WTC11 (cell line): Measurements from ENCODE around the gene CDC45. TPM values are rescaled to one million over a fixed set of nuclear protein-coding genes. Genes with fewer than 3 reads are reported as not detected.

Experiments
- ATAC-seq: fragments of 200-7000 bp; cut with Tn5 transposase; 2 replicates; pipeline ENCODE4 v1.10.0; 2021; ENCODE audit warnings: mild to moderate bottlenecking, moderate library complexity
- CTCF ChIA-PET: fragments of 300-600 bp; sonication (Branson Sonifier 250); formaldehyde crosslinking; loops from one replicate; lab custom pipeline; 2021; ENCODE audit warnings: antibody characterized with exemption; lab: Charles Lee
- POLR2A ChIA-PET: fragments of 350-600 bp; sonication (Branson Sonifier 250); formaldehyde crosslinking; loops from one replicate; lab custom pipeline; 2021; ENCODE audit warnings: antibody characterized with exemption; lab: Charles Lee
- DNase-seq: peaks from one replicate; pipeline ENCODE4 v3.0.0; 2021; ENCODE audit warnings: low spot score
- H3K27ac Mint-ChIP-seq: 2 replicates; pipeline ENCODE4 v1.8.0; 2021; ENCODE audit warnings: mixed read lengths
- H3K27me3 Mint-ChIP-seq: 2 replicates; pipeline ENCODE4 v1.8.0; 2021; ENCODE audit warnings: low read depth, mild to moderate bottlenecking, moderate library complexity, mixed read lengths
- H3K36me3 Mint-ChIP-seq: 2 replicates; pipeline ENCODE4 v1.8.0; 2021; ENCODE audit warnings: mixed read lengths
- H3K4me1 Mint-ChIP-seq: 2 replicates; pipeline ENCODE4 v1.8.0; 2022; ENCODE audit warnings: mixed read lengths
- H3K4me3 Mint-ChIP-seq: 2 replicates; pipeline ENCODE4 v1.8.0; 2021; ENCODE audit warnings: mild to moderate bottlenecking, moderate library complexity, mixed read lengths
- H3K9me3 Mint-ChIP-seq: 2 replicates; pipeline ENCODE4 v1.8.0; 2021; ENCODE audit warnings: mixed read lengths
- AFF4 ChIP-seq: sonication (generic); formaldehyde crosslinking; IDR thresholded peaks from 2 replicates; pipeline ENCODE4 v1.8.1; 2023; ENCODE audit warnings: mild to moderate bottlenecking, missing genetic modification reagents, borderline replicate concordance
- ATF6 ChIP-seq: sonication (generic); formaldehyde crosslinking; IDR thresholded peaks from 2 replicates; pipeline ENCODE4 v1.8.1; 2023; ENCODE audit warnings: mild to moderate bottlenecking, missing genetic modification reagents
- CBFB ChIP-seq: sonication (generic); formaldehyde crosslinking; IDR thresholded peaks from 2 replicates; pipeline ENCODE4 v1.8.1; 2022; ENCODE audit warnings: mild to moderate bottlenecking, low read depth, missing genetic modification reagents
- CTCF ChIP-seq: fragments of 200-600 bp; IDR thresholded peaks from 2 replicates; pipeline ENCODE4 v1.8.0; 2022; ENCODE audit warnings: antibody characterized with exemption
- E2F1 ChIP-seq: sonication (generic); formaldehyde crosslinking; IDR thresholded peaks from 2 replicates; pipeline ENCODE4 v1.8.0; 2022; ENCODE audit warnings: mild to moderate bottlenecking, missing genetic modification reagents
- ERG ChIP-seq: fragments of 250-450 bp; sonication (Bioruptor Pico); IDR thresholded peaks from 2 replicates; pipeline ENCODE4 v1.8.0; 2021; ENCODE audit warnings: mild to moderate bottlenecking
- ETV6 ChIP-seq: sonication (generic); formaldehyde crosslinking; IDR thresholded peaks from 2 replicates; pipeline ENCODE4 v1.8.1; 2022; ENCODE audit warnings: mild to moderate bottlenecking, missing genetic modification reagents
- FOXP4 ChIP-seq: sonication (generic); formaldehyde crosslinking; IDR thresholded peaks from 2 replicates; pipeline ENCODE4 v1.8.0; 2022; ENCODE audit warnings: mild to moderate bottlenecking, missing genetic modification reagents
- HMGXB4 ChIP-seq: sonication (generic); formaldehyde crosslinking; IDR thresholded peaks from 2 replicates; pipeline ENCODE4 v1.8.1; 2023; ENCODE audit warnings: mild to moderate bottlenecking, moderate library complexity, missing genetic modification reagents
- JUN ChIP-seq: sonication (generic); formaldehyde crosslinking; IDR thresholded peaks from 2 replicates; pipeline ENCODE4 v1.8.0; 2023; ENCODE audit warnings: mild to moderate bottlenecking, missing genetic modification reagents
- KAT7 ChIP-seq: sonication (generic); formaldehyde crosslinking; IDR thresholded peaks from 2 replicates; pipeline ENCODE4 v1.8.1; 2023; ENCODE audit warnings: missing genetic modification reagents, mild to moderate bottlenecking, borderline replicate concordance
- NFATC4 ChIP-seq: fragments of 250-450 bp; sonication (Bioruptor Pico); IDR thresholded peaks from 2 replicates; pipeline ENCODE4 v1.9.0; 2021; ENCODE audit warnings: mild to moderate bottlenecking
- NFYB ChIP-seq: sonication (generic); formaldehyde crosslinking; conservative IDR thresholded peaks from 2 replicates; pipeline ENCODE4 v1.8.0; 2022; ENCODE audit warnings: low read depth, missing genetic modification reagents
- PRRX2 ChIP-seq: fragments of 250-450 bp; sonication (Bioruptor Pico); IDR thresholded peaks from 2 replicates; pipeline ENCODE4 v1.8.0; 2021; ENCODE audit warnings: mild to moderate bottlenecking
- SOX15 ChIP-seq: fragments of 250-450 bp; sonication (Bioruptor Pico); IDR thresholded peaks from 2 replicates; pipeline ENCODE4 v1.9.0; 2021; ENCODE audit warnings: mild to moderate bottlenecking
- TCF7 ChIP-seq: sonication (generic); formaldehyde crosslinking; IDR thresholded peaks from 2 replicates; pipeline ENCODE4 v1.8.0; 2022; ENCODE audit warnings: mild to moderate bottlenecking, low read depth, missing genetic modification reagents, moderate library complexity
- USF1 ChIP-seq: sonication (generic); formaldehyde crosslinking; IDR thresholded peaks from 2 replicates; pipeline ENCODE4 v1.8.0; 2022; ENCODE audit warnings: mild to moderate bottlenecking, missing genetic modification reagents
- ZNF396 ChIP-seq: fragments of 250-450 bp; sonication (Bioruptor Pico); IDR thresholded peaks from 2 replicates; pipeline ENCODE4 v1.8.0; 2021; ENCODE audit warnings: mild to moderate bottlenecking, moderate library complexity, borderline replicate concordance
- ZNF671 ChIP-seq: fragments of 250-450 bp; sonication (Bioruptor Pico); IDR thresholded peaks from 2 replicates; pipeline ENCODE4 v1.8.0; 2021; ENCODE audit warnings: mild to moderate bottlenecking
- total RNA-seq: library from RNA; stranded (reverse); gene quantifications from 3 replicates; pipeline ENCODE4 v1.2.3, GENCODE V29; 2021

Gene CDC45
- total RNA-seq, 1 experiment from 2014 or later = 38.1 TPM

GRCh38 chr22:19432133-19432851 lies 47.4 kb upstream of the CDC45 start, which contains the start of gene MRPL40 (continued):
- TF ChIP-seq SOX15 = no peak
- TF ChIP-seq USF1 (CRISPR knock-in tag) = peak; percentile 77; the same call in 1 of the 2 replicates
- no peak for TF ChIP-seq CBFB (CRISPR knock-in tag)
- TF ChIP-seq TCF7 = peak; percentile 82
- TF ChIP-seq KAT7 = peak; percentile 100
- TF ChIP-seq ERG (CRISPR knock-in tag) = no peak
- TF ChIP-seq ATF6 (CRISPR knock-in tag) = no peak
- TF ChIP-seq, all 79 proteins: peak for 31

- Mint-ChIP-seq H3K4me1 (peaks cover 19% of the 10 kb centered on the region), H3K27me3 (no peaks in the 10 kb centered on the region), H3K36me3 (peaks cover 9% of the 10 kb centered on the region), H3K4me3 (no peak overlapping the region), H3K27ac (no peak overlapping the region), H3K9me3 (no peaks in the 10 kb centered on the region)
- CTCF ChIA-PET = no interaction called here
- POLR2A ChIA-PET = no interaction called here
- ATAC-seq (no peak), DNase-seq (no peak)
- TF ChIP-seq NFATC4 (CRISPR knock-in tag) = no peak
- no peak for TF ChIP-seq NFYB
- TF ChIP-seq ETV6 (CRISPR knock-in tag) = no peak
- TF ChIP-seq ZNF396 (CRISPR knock-in tag) = no peak
- no peak for TF ChIP-seq ZNF671 (CRISPR knock-in tag)
- TF ChIP-seq AFF4 (CRISPR knock-in tag) = no peak
- TF ChIP-seq JUN = no peak
- TF ChIP-seq E2F1 (CRISPR knock-in tag) = no peak
- TF ChIP-seq ATF6 (CRISPR knock-in tag) = no peak
- no peak for TF ChIP-seq CTCF
- no peak for TF ChIP-seq PRRX2 (CRISPR knock-in tag)
- TF ChIP-seq HMGXB4 = no peak
- no peak for TF ChIP-seq FOXP4 (CRISPR knock-in tag)
Measured at GRCh38 chr22:19434401-19434800, 45.3 kb upstream of the CDC45 start.
